NCI-H2029 (cell line): ENCODE data around the gene SMIM45.
"Not testable (repeated sequence)": the region's sequence is repeated elsewhere in the genome, so short reads cannot be mapped to it uniquely, and the experiment has no call there.

Experiments used
- DNase-seq: peaks from one replicate; lab custom pipeline; 2025; lab: John Stamatoyannopoulos, UW

The SMIM45 gene

GRCh38 chr22:41935015-41935351 is 17.0 kb upstream of the SMIM45 start:
- no peak for DNase-seq

- DNase-seq = no peak
Observed at GRCh38 chr22:41935509-41935908, 16.4 kb upstream of the SMIM45 start.

GRCh38 chr22:41936894-41937169 is 15.1 kb upstream of the SMIM45 start:
- no peak for DNase-seq

- DNase-seq = peak; percentile 93
Observed at GRCh38 chr22:41939981-41940831, 11.7 kb upstream of the SMIM45 start.

GRCh38 chr22:41940832-41941765 is 10.9 kb upstream of the SMIM45 start:
- DNase-seq = peak; percentile 48

GRCh38 chr22:41943661-41944209 is 8.2 kb upstream of the SMIM45 start:
- DNase-seq = no peak

- DNase-seq = peak; percentile 93
Observed at GRCh38 chr22:41946629-41947423, 5.1 kb upstream of the SMIM45 start, which contains the start of gene CENPM. Gene CENPM (minus strand): TSS chr22:41947152. CDS start chr22:41947076, 76 bp downstream.

- no peak for DNase-seq
Observed at GRCh38 chr22:41947424-41948080, 4.4 kb upstream of the SMIM45 start.

- no peak for DNase-seq
Observed at GRCh38 chr22:41948142-41948541, 3.8 kb upstream of the SMIM45 start.

- not testable (repeated sequence) for DNase-seq
Observed at GRCh38 chr22:41948928-41949296, 3.0 kb upstream of the SMIM45 start.

GRCh38 chr22:41949297-41949965 is 2.5 kb upstream of the SMIM45 start:
- no peak for DNase-seq

- DNase-seq = no peak
Observed at GRCh38 chr22:41952713-41953112, 763 bp downstream of the SMIM45 start.

GRCh38 chr22:41957941-41958556 is 6.1 kb downstream of the SMIM45 start:
- no peak for DNase-seq

GRCh38 chr22:41963453-41964111 is 11.6 kb downstream of the SMIM45 start:
- DNase-seq = no peak

- no peak for DNase-seq
Observed at GRCh38 chr22:41964112-41964491, 12.2 kb downstream of the SMIM45 start.

GRCh38 chr22:41966225-41966606 is 14.3 kb downstream of the SMIM45 start:
- DNase-seq = no peak

- peak; percentile 34 for DNase-seq
Observed at GRCh38 chr22:41966607-41967240, 14.8 kb downstream of the SMIM45 start.

- peak; percentile 76 for DNase-seq
Observed at GRCh38 chr22:41968601-41969000, 16.7 kb downstream of the SMIM45 start.

- DNase-seq = no peak
Observed at GRCh38 chr22:41969110-41969646, 17.2 kb downstream of the SMIM45 start, which contains the start of gene SEPTIN3. Gene SEPTIN3 (plus strand): TSS chr22:41969443. CDS start chr22:41971493, 2,050 bp downstream.
